Measurements from ENCODE around the gene KCNJ18.
"Not testable (repeated sequence)": the region's sequence is repeated elsewhere in the genome, so short reads cannot be mapped to it uniquely, and the experiment has no call there.

KCNJ18 gene

GRCh38 chr17:21671437-21671836, 20.9 kb upstream of the KCNJ18 start:
- DNase-seq, result not testable (repeated sequence)

- not testable (repeated sequence) for DNase-seq
Measured at GRCh38 chr17:21671871-21672270, 20.5 kb upstream of the KCNJ18 start.

- DNase-seq, result not testable (repeated sequence)
Measured at GRCh38 chr17:21673451-21674241, 18.7 kb upstream of the KCNJ18 start.

- DNase-seq, result no peak
Measured at GRCh38 chr17:21674242-21674731, 18.0 kb upstream of the KCNJ18 start.

- DNase-seq, result not testable (repeated sequence)
Measured at GRCh38 chr17:21674891-21675738, 17.2 kb upstream of the KCNJ18 start.

- DNase-seq, result not testable (repeated sequence)
Measured at GRCh38 chr17:21675739-21676130, 16.6 kb upstream of the KCNJ18 start.

- no peak for DNase-seq
Measured at GRCh38 chr17:21676281-21677111, 15.8 kb upstream of the KCNJ18 start.

- no peak for DNase-seq
Measured at GRCh38 chr17:21677126-21677910, 15.0 kb upstream of the KCNJ18 start.

GRCh38 chr17:21677911-21678310, 14.4 kb upstream of the KCNJ18 start:
- no peak for DNase-seq

GRCh38 chr17:21678393-21679081, 13.8 kb upstream of the KCNJ18 start:
- no peak for DNase-seq

- no peak for DNase-seq
Measured at GRCh38 chr17:21679256-21680146, 12.8 kb upstream of the KCNJ18 start.

- DNase-seq, result no peak
Measured at GRCh38 chr17:21680366-21680765, 12.0 kb upstream of the KCNJ18 start.

GRCh38 chr17:21680850-21681351, 11.4 kb upstream of the KCNJ18 start:
- not testable (repeated sequence) for DNase-seq

GRCh38 chr17:21681576-21681975, 10.7 kb upstream of the KCNJ18 start:
- not testable (repeated sequence) for DNase-seq

- DNase-seq, result not testable (repeated sequence)
Measured at GRCh38 chr17:21682130-21682529, 10.2 kb upstream of the KCNJ18 start.

- not testable (repeated sequence) for DNase-seq
Measured at GRCh38 chr17:21683142-21683712, 9.1 kb upstream of the KCNJ18 start.

GRCh38 chr17:21683897-21684296, 8.4 kb upstream of the KCNJ18 start:
- not testable (repeated sequence) for DNase-seq

- not testable (repeated sequence) for DNase-seq
Measured at GRCh38 chr17:21684384-21684783, 7.9 kb upstream of the KCNJ18 start.

- not testable (repeated sequence) for DNase-seq
Measured at GRCh38 chr17:21685061-21685795, 7.1 kb upstream of the KCNJ18 start.

Data from T-helper 1 cell (primary cell).